K562 (cell line): Measurements from ENCODE around the gene PTPN7. TPM values are rescaled to one million over a fixed set of nuclear protein-coding genes. Genes with fewer than 3 reads are reported as not detected.

Source experiments
- GABPB1 ChIP-seq: sonication (generic); formaldehyde crosslinking; IDR thresholded peaks from 2 replicates; pipeline ENCODE4 v1.8.0; 2022; ENCODE audit warnings: mild to moderate bottlenecking, missing genetic modification reagents
- GATAD2B ChIP-seq: fragments of 450-650 bp; IDR thresholded peaks from 2 replicates; pipeline ENCODE4 v1.6.1; 2017; ENCODE audit warnings: mild to moderate bottlenecking, borderline replicate concordance
- HINFP ChIP-seq: fragments of 450-650 bp; conservative IDR thresholded peaks from 2 replicates; pipeline ENCODE4 v1.6.1; 2016; ENCODE audit warnings: missing genetic modification characterization, low read depth, mild to moderate bottlenecking, control low read depth, missing compliant biosample characterization
- HNRNPK ChIP-seq: fragments of 200-400 bp; formaldehyde crosslinking; IDR thresholded peaks from one replicate; pipeline ENCODE4 v1.6.1; 2018; ENCODE audit warnings: mild to moderate bottlenecking, low read depth, low read length; ENCODE audit not compliant: poor library complexity, severe bottlenecking
- ILF3 ChIP-seq: fragments of 450-650 bp; IDR thresholded peaks from 2 replicates; pipeline ENCODE4 v1.6.1; 2018; ENCODE audit warnings: antibody characterized with exemption, mild to moderate bottlenecking, moderate library complexity, borderline replicate concordance
- KLF1 ChIP-seq: fragments of 450-650 bp; IDR thresholded peaks from 2 replicates; pipeline ENCODE4 v1.6.1; 2016; ENCODE audit warnings: missing genetic modification characterization, missing compliant biosample characterization
- MCM2 ChIP-seq: fragments of 450-650 bp; IDR thresholded peaks from 2 replicates; pipeline ENCODE4 v1.6.1; 2017; ENCODE audit warnings: low read depth, mild to moderate bottlenecking
- PKNOX1 ChIP-seq: fragments of 450-650 bp; IDR thresholded peaks from 2 replicates; pipeline ENCODE4 v1.6.1; 2016
- PREB ChIP-seq: sonication (generic); formaldehyde crosslinking; IDR thresholded peaks from 2 replicates; pipeline ENCODE4 v1.8.1; 2023; ENCODE audit warnings: mild to moderate bottlenecking, missing genetic modification reagents
- RBM17 ChIP-seq: fragments of 200-400 bp; formaldehyde crosslinking; IDR thresholded peaks from 2 replicates; pipeline ENCODE4 v1.6.1; 2017; ENCODE audit warnings: low read depth, mild to moderate bottlenecking, low read length, borderline replicate concordance
- SFPQ ChIP-seq: fragments of 200-400 bp; formaldehyde crosslinking; IDR thresholded peaks from 2 replicates; pipeline ENCODE4 v1.6.1; 2017; ENCODE audit warnings: mild to moderate bottlenecking, low read depth, low read length, moderate library complexity
- SMARCC2 ChIP-seq: fragments of 450-650 bp; IDR thresholded peaks from 2 replicates; pipeline ENCODE4 v1.6.1; 2017; ENCODE audit warnings: antibody characterized with exemption, moderate library complexity, mild to moderate bottlenecking, low read depth
- TAF7 ChIP-seq: fragments of 450-650 bp; IDR thresholded peaks from 2 replicates; pipeline ENCODE4 v1.6.1; 2016; ENCODE audit warnings: missing genetic modification characterization, missing compliant biosample characterization
- TCF7L2 ChIP-seq: fragments of 150-350 bp; IDR thresholded peaks from 2 replicates; pipeline ENCODE4 v1.6.1; 2016; ENCODE audit warnings: low read depth, mild to moderate bottlenecking, low read length, moderate library complexity
- TFAP4 ChIP-seq: sonication (generic); formaldehyde crosslinking; IDR thresholded peaks from 2 replicates; pipeline ENCODE4 v1.8.0; 2022; ENCODE audit warnings: missing genetic modification reagents, mild to moderate bottlenecking, moderate library complexity, borderline replicate concordance
- TRIM24 ChIP-seq, 2 experiments: fragments of 450-650 bp; IDR thresholded peaks; 2 replicates each; pipeline ENCODE4 v1.6.1; 2016
- ZNF197 ChIP-seq: fragments of 200-800 bp; sonication (Bioruptor generic); IDR thresholded peaks from 2 replicates; pipeline ENCODE4 v1.6.1; 2016; ENCODE audit warnings: low read depth, missing genetic modification characterization, missing compliant biosample characterization
- ZNF512 ChIP-seq: IDR thresholded peaks from 2 replicates; pipeline ENCODE4 v1.6.1; 2016; ENCODE audit warnings: missing genetic modification characterization, missing compliant biosample characterization
- ZNF668 ChIP-seq: fragments of 250-450 bp; sonication (Bioruptor Pico); IDR thresholded peaks from 2 replicates; pipeline ENCODE4 v1.8.0; 2022; ENCODE audit warnings: mild to moderate bottlenecking, inconsistent platforms
- polyA plus RNA-seq, 8 experiments: library from polyadenylated mRNA; depleted of rRNA in 4 of 8; stranded (reverse) in 5 of 8; unstranded in 3 of 8; fragments of >200 nt; fragmentation: Nextera tagmentation in 2 of 8; fragmentation: Illumina TruSeq in 1 of 8; extraction: Ambion mirVana in 2 of 8; extraction: Trizol in 1 of 8; gene quantifications; 2 replicates each; pipeline versions ENCODE4 v1.2.1 to v1.2.3, GENCODE V29; 2011 to 2014; ENCODE audit warnings: inconsistent platforms in 1 of 8, missing spikeins in 1 of 8
- total RNA-seq, 7 experiments: library from RNA; depleted of rRNA in 6 of 7; stranded (reverse); fragments of >200 nt in 6 of 7; fragmentation: Illumina TruSeq in 2 of 7; extraction: Trizol in 2 of 7; gene quantifications; 2 replicates each; pipeline versions ENCODE4 v1.2.1 to v1.2.3, GENCODE V29; 2011 to 2021; ENCODE audit warnings: low replicate concordance in 1 of 7

PTPN7 gene
- total and polyA plus RNA-seq, 9 of the 15 experiments (the other 6 are each of a cell fraction or from before 2014, with no cell fraction given): 18.7 to 144 (median 120) TPM

- TF ChIP-seq HINFP (tag): no peak
- no peak for TF ChIP-seq ZNF197 (CRISPR knock-in tag)
- TF ChIP-seq GABPB1 (CRISPR knock-in tag): peak; percentile 56; the same call in 1 of the 2 replicates
- TF ChIP-seq GATAD2B: no peak; the same call in 1 of the 2 replicates
- TF ChIP-seq MCM2: no peak
- 0 out of 2 replicates have a peak, but pooled peaks have one; percentile 14 for TF ChIP-seq PKNOX1
- TF ChIP-seq TFAP4 (CRISPR knock-in tag): peak; percentile 29; the same call in 1 of the 2 replicates
- TF ChIP-seq SMARCC2: no peak
- TF ChIP-seq ILF3: no peak
- no peak for TF ChIP-seq ZNF512 (tag)
- TF ChIP-seq TCF7L2: no peak
- no peak for TF ChIP-seq SFPQ
- TF ChIP-seq ZNF668 (CRISPR knock-in tag): no peak
- TF ChIP-seq PREB (CRISPR knock-in tag): no peak
- no peak for TF ChIP-seq HNRNPK
- TF ChIP-seq TAF7 (tag): no peak
- no peak for TF ChIP-seq RBM17
- no peak for TF ChIP-seq KLF1
- TF ChIP-seq TRIM24 (IDR thresholded peaks at IDR 0.05): peak in 1 of 2 experiments; percentile 60; a peak in 1 of 4 replicates
Measured at GRCh38 chr1:202203238-202204039, 43.0 kb upstream of the PTPN7 start (continued).
